Activated T-cell treated with anti-CD3 and anti-CD28 coated beads for 48 hours (primary cell): ENCODE measurements around the gene FCER1G.
"Not testable (repeated sequence)": the region's sequence is repeated elsewhere in the genome, so short reads cannot be mapped to it uniquely, and the experiment has no call there.

ENCODE experiments used
- DNase-seq: peaks from one replicate; pipeline ENCODE4 v3.0.0-alpha.2; 2020; ENCODE audit warnings: low read depth

FCER1G gene

GRCh38 chr1:161207173-161207572 lies 7.9 kb upstream of the FCER1G start:
- DNase-seq, result no peak

- DNase-seq, result peak; percentile 60
Observed at GRCh38 chr1:161209790-161210409, 5.2 kb upstream of the FCER1G start.

- no peak for DNase-seq
Observed at GRCh38 chr1:161214369-161214768, 726 bp upstream of the FCER1G start.

- DNase-seq, result no peak
Observed at GRCh38 chr1:161216945-161217712, 2.0 kb downstream of the FCER1G start.

GRCh38 chr1:161217831-161218230 lies 2.7 kb downstream of the FCER1G start:
- DNase-seq, result no peak

- DNase-seq, result no peak
Observed at GRCh38 chr1:161218301-161219077, 3.4 kb downstream of the FCER1G start.

GRCh38 chr1:161219078-161219892 lies 4.2 kb downstream of the FCER1G start:
- no peak for DNase-seq

- DNase-seq, result no peak
Observed at GRCh38 chr1:161220002-161220401, 4.9 kb downstream of the FCER1G start.

GRCh38 chr1:161222175-161223019 lies 7.3 kb downstream of the FCER1G start:
- no peak for DNase-seq

- no peak for DNase-seq
Observed at GRCh38 chr1:161223805-161224694, 9.0 kb downstream of the FCER1G start.

- DNase-seq, result not testable (repeated sequence)
Observed at GRCh38 chr1:161224695-161225087, 9.6 kb downstream of the FCER1G start.

GRCh38 chr1:161225178-161225533 lies 10.1 kb downstream of the FCER1G start:
- DNase-seq, result no peak

- DNase-seq, result peak; percentile 75
Observed at GRCh38 chr1:161225534-161226319, 10.6 kb downstream of the FCER1G start, which contains the start of gene TOMM40L. TSS of gene TOMM40L (plus strand) at chr1:161226060. CDS start at chr1:161226490, 430 bp downstream.

GRCh38 chr1:161226320-161226711 lies 11.2 kb downstream of the FCER1G start:
- DNase-seq, result no peak

GRCh38 chr1:161226759-161227158 lies 11.7 kb downstream of the FCER1G start:
- DNase-seq, result no peak

- peak; percentile 79 for DNase-seq
Observed at GRCh38 chr1:161227196-161227871, 12.2 kb downstream of the FCER1G start.

GRCh38 chr1:161228032-161228431 lies 12.9 kb downstream of the FCER1G start:
- DNase-seq, result no peak

GRCh38 chr1:161229896-161230295 lies 14.8 kb downstream of the FCER1G start:
- no peak for DNase-seq

- no peak for DNase-seq
Observed at GRCh38 chr1:161230762-161231161, 15.7 kb downstream of the FCER1G start.
